Measurements from ENCODE around the gene SFXN1. TPM values are rescaled to one million over a fixed set of nuclear protein-coding genes. Genes with fewer than 3 reads are reported as not detected.
A peak's percentile ranks its signal among the peaks of the same experiment; 100 is the strongest.

SFXN1 gene
- total and polyA plus RNA-seq, 7 donors: 8.6 to 25.0 (median 16.3) TPM

- Histone ChIP-seq H3K27me3 (ENCODE audit: insufficient read depth in 3 of 3, low read length in 2 of 3) (no peaks in the 10 kb centered on the region), H3K9me3 (no peaks in the 10 kb centered on the region), H3K27ac (no peak overlapping the region), H3K4me1 (no peaks in the 10 kb centered on the region), H3K4me3 (no peak overlapping the region), H3K36me3 (ENCODE audit: insufficient read depth in 1 of 2, low read depth in 1 of 2) (no peaks in the 10 kb centered on the region)
- DNase-seq (no peak), ATAC-seq (peak in 3 of 4 donors; percentile 46 to 64 (median 62))
- WGBS, 3 donors: 50 to 51% (median 51%) methylated on average over 11 of the region's 11 CpGs
- TF ChIP-seq CTCF (IDR thresholded peaks at IDR 0.05): peak; percentile 48
- intact Hi-C loops (cut with DNase I): loop anchor here in 1 of 2 donors (5.0 kb wide), 1 partner anchor 512 kb away; no protein-coding TSS in a partner anchor
Measured at GRCh38 chr5:175464074-175464941, 14.1 kb upstream of the SFXN1 start.

GRCh38 chr5:175464942-175465233 is 13.5 kb upstream of the SFXN1 start:
- no peak for DNase-seq
- WGBS, 3 donors: 7 to 22% (median 11%) methylated on average over 3 of the region's 3 CpGs
- Histone ChIP-seq H3K27me3 (ENCODE audit: insufficient read depth in 3 of 3, low read length in 2 of 3) (no peaks in the 10 kb centered on the region), H3K4me1 (no peaks in the 10 kb centered on the region), H3K36me3 (ENCODE audit: insufficient read depth in 1 of 2, low read depth in 1 of 2) (no peaks in the 10 kb centered on the region), H3K4me3 (no peak overlapping the region), H3K27ac (no peak overlapping the region), H3K9me3 (no peaks in the 10 kb centered on the region)
- no peak for TF ChIP-seq CTCF (IDR thresholded peaks at IDR 0.05)
- intact Hi-C loops (cut with DNase I): loop anchor here in 1 of 2 donors (5.0 kb wide), 1 partner anchor 513 kb away; no protein-coding TSS in a partner anchor
- no peak for ATAC-seq

GRCh38 chr5:175465282-175465681 is 13.1 kb upstream of the SFXN1 start:
- H3K4me3 ChIP-seq: no peak overlapping the region
- no peaks in the 10 kb centered on the region for H3K36me3 ChIP-seq (ENCODE audit: insufficient read depth in 1 of 2, low read depth in 1 of 2)
- no peaks in the 10 kb centered on the region for H3K27me3 ChIP-seq (ENCODE audit: insufficient read depth in 3 of 3, low read length in 2 of 3)
- H3K27ac ChIP-seq: no peak overlapping the region
- intact Hi-C loops (cut with DNase I): no loop called here
- DNase-seq: no peak
- WGBS, 3 donors: 21 to 36% (median 25%) methylated on average over 3 of the region's 3 CpGs
- H3K4me1 ChIP-seq: no peaks in the 10 kb centered on the region
- no peak for ATAC-seq
- H3K9me3 ChIP-seq: no peaks in the 10 kb centered on the region
- TF ChIP-seq CTCF (IDR thresholded peaks at IDR 0.05): no peak

GRCh38 chr5:175466700-175467318 is 11.6 kb upstream of the SFXN1 start:
- H3K27me3 ChIP-seq (ENCODE audit: insufficient read depth in 3 of 3, low read length in 2 of 3): no peaks in the 10 kb centered on the region
- 22 to 28% (median 27%) methylated on average over 5 of the region's 5 CpGs for WGBS, 3 donors
- DNase-seq: peak; percentile 53 to 71

More at GRCh38 chr5:175466700-175467318, 11.6 kb upstream of the SFXN1 start:
- intact Hi-C loops (cut with DNase I): no loop called here
- TF ChIP-seq CTCF (IDR thresholded peaks at IDR 0.05): no peak
- Histone ChIP-seq H3K4me1 (no peaks in the 10 kb centered on the region), H3K36me3 (ENCODE audit: insufficient read depth in 1 of 2, low read depth in 1 of 2) (no peaks in the 10 kb centered on the region), H3K27ac (no peak overlapping the region), H3K4me3 (no peak overlapping the region), H3K9me3 (no peaks in the 10 kb centered on the region)
- peak in 3 of 4 donors; percentile 40 to 70 (median 60) for ATAC-seq

All from psoas muscle (tissue), 8 donors.